Measurements from ENCODE around the gene NRXN3.

Gene NRXN3

GRCh38 chr14:79601579-79601978 lies 1431.4 kb downstream of the NRXN3 start:
- H3K9me3 ChIP-seq (ENCODE audit: control insufficient read depth, low read length) = no peaks in the 10 kb centered on the region
- no peak for DNase-seq
- no peak overlapping the region for H3K4me3 ChIP-seq (ENCODE audit: insufficient read depth, low read depth, low read length, poor library complexity, severe bottlenecking)
- H3K36me3 ChIP-seq (ENCODE audit: control insufficient read depth, insufficient read depth, low read length) = no peaks in the 10 kb centered on the region
- H3K27ac ChIP-seq (ENCODE audit: insufficient read depth, low read length, poor library complexity, severe bottlenecking) = no peak overlapping the region
- H3K4me1 ChIP-seq (ENCODE audit: control insufficient read depth, insufficient read depth, low read length, poor library complexity, severe bottlenecking) = no peaks in the 10 kb centered on the region
- no peaks in the 10 kb centered on the region for H3K27me3 ChIP-seq (replicated peaks; ENCODE audit: control insufficient read depth, insufficient read depth, low read length, poor library complexity, severe bottlenecking)

GRCh38 chr14:79602045-79602444 lies 1431.9 kb downstream of the NRXN3 start:
- H3K27ac ChIP-seq (ENCODE audit: insufficient read depth, low read length, poor library complexity, severe bottlenecking) = no peak overlapping the region
- H3K4me3 ChIP-seq (ENCODE audit: insufficient read depth, low read depth, low read length, poor library complexity, severe bottlenecking) = no peak overlapping the region
- no peak for DNase-seq
- no peaks in the 10 kb centered on the region for H3K27me3 ChIP-seq (replicated peaks; ENCODE audit: control insufficient read depth, insufficient read depth, low read length, poor library complexity, severe bottlenecking)
- H3K36me3 ChIP-seq (ENCODE audit: control insufficient read depth, insufficient read depth, low read length) = no peaks in the 10 kb centered on the region
- H3K9me3 ChIP-seq (ENCODE audit: control insufficient read depth, low read length) = no peaks in the 10 kb centered on the region
- H3K4me1 ChIP-seq (ENCODE audit: control insufficient read depth, insufficient read depth, low read length, poor library complexity, severe bottlenecking) = no peaks in the 10 kb centered on the region

GRCh38 chr14:79602742-79603141 lies 1432.6 kb downstream of the NRXN3 start:
- H3K9me3 ChIP-seq (ENCODE audit: control insufficient read depth, low read length) = no peaks in the 10 kb centered on the region

GRCh38 chr14:79605849-79606248 lies 1435.7 kb downstream of the NRXN3 start:
- Histone ChIP-seq H3K36me3 (ENCODE audit: control insufficient read depth, insufficient read depth, low read length) (no peaks in the 10 kb centered on the region), H3K9me3 (ENCODE audit: control insufficient read depth, low read length) (no peaks in the 10 kb centered on the region), H3K27me3 (replicated peaks; ENCODE audit: control insufficient read depth, insufficient read depth, low read length, poor library complexity, severe bottlenecking) (no peaks in the 10 kb centered on the region), H3K4me3 (ENCODE audit: insufficient read depth, low read depth, low read length, poor library complexity, severe bottlenecking) (no peak overlapping the region), H3K27ac (ENCODE audit: insufficient read depth, low read length, poor library complexity, severe bottlenecking) (no peak overlapping the region), H3K4me1 (ENCODE audit: control insufficient read depth, insufficient read depth, low read length, poor library complexity, severe bottlenecking) (no peaks in the 10 kb centered on the region)
- DNase-seq = no peak

More at GRCh38 chr14:79602742-79603141, 1432.6 kb downstream of the NRXN3 start:
- no peaks in the 10 kb centered on the region for H3K4me1 ChIP-seq (ENCODE audit: control insufficient read depth, insufficient read depth, low read length, poor library complexity, severe bottlenecking)
- no peaks in the 10 kb centered on the region for H3K27me3 ChIP-seq (replicated peaks; ENCODE audit: control insufficient read depth, insufficient read depth, low read length, poor library complexity, severe bottlenecking)
- no peaks in the 10 kb centered on the region for H3K36me3 ChIP-seq (ENCODE audit: control insufficient read depth, insufficient read depth, low read length)
- no peak overlapping the region for H3K4me3 ChIP-seq (ENCODE audit: insufficient read depth, low read depth, low read length, poor library complexity, severe bottlenecking)
- H3K27ac ChIP-seq (ENCODE audit: insufficient read depth, low read length, poor library complexity, severe bottlenecking) = no peak overlapping the region
- DNase-seq = no peak

- no peak for DNase-seq
- no peak overlapping the region for H3K27ac ChIP-seq (ENCODE audit: insufficient read depth, low read length, poor library complexity, severe bottlenecking)
- no peaks in the 10 kb centered on the region for H3K27me3 ChIP-seq (replicated peaks; ENCODE audit: control insufficient read depth, insufficient read depth, low read length, poor library complexity, severe bottlenecking)
- H3K36me3 ChIP-seq (ENCODE audit: control insufficient read depth, insufficient read depth, low read length) = no peaks in the 10 kb centered on the region
- no peaks in the 10 kb centered on the region for H3K9me3 ChIP-seq (ENCODE audit: control insufficient read depth, low read length)
- no peak overlapping the region for H3K4me3 ChIP-seq (ENCODE audit: insufficient read depth, low read depth, low read length, poor library complexity, severe bottlenecking)
- H3K4me1 ChIP-seq (ENCODE audit: control insufficient read depth, insufficient read depth, low read length, poor library complexity, severe bottlenecking) = no peaks in the 10 kb centered on the region
Observed at GRCh38 chr14:79608446-79608845, 1438.3 kb downstream of the NRXN3 start.

GRCh38 chr14:79613625-79614024 lies 1443.5 kb downstream of the NRXN3 start:
- H3K27me3 ChIP-seq (replicated peaks; ENCODE audit: control insufficient read depth, insufficient read depth, low read length, poor library complexity, severe bottlenecking) = no peaks in the 10 kb centered on the region
- no peak overlapping the region for H3K4me3 ChIP-seq (ENCODE audit: insufficient read depth, low read depth, low read length, poor library complexity, severe bottlenecking)
- H3K9me3 ChIP-seq (ENCODE audit: control insufficient read depth, low read length) = no peaks in the 10 kb centered on the region
- no peaks in the 10 kb centered on the region for H3K36me3 ChIP-seq (ENCODE audit: control insufficient read depth, insufficient read depth, low read length)
- no peak for DNase-seq
- no peaks in the 10 kb centered on the region for H3K4me1 ChIP-seq (ENCODE audit: control insufficient read depth, insufficient read depth, low read length, poor library complexity, severe bottlenecking)
- no peak overlapping the region for H3K27ac ChIP-seq (ENCODE audit: insufficient read depth, low read length, poor library complexity, severe bottlenecking)

- no peaks in the 10 kb centered on the region for H3K9me3 ChIP-seq (ENCODE audit: control insufficient read depth, low read length)
- no peak overlapping the region for H3K4me3 ChIP-seq (ENCODE audit: insufficient read depth, low read depth, low read length, poor library complexity, severe bottlenecking)
- no peaks in the 10 kb centered on the region for H3K27me3 ChIP-seq (replicated peaks; ENCODE audit: control insufficient read depth, insufficient read depth, low read length, poor library complexity, severe bottlenecking)
- H3K27ac ChIP-seq (ENCODE audit: insufficient read depth, low read length, poor library complexity, severe bottlenecking) = no peak overlapping the region
- H3K36me3 ChIP-seq (ENCODE audit: control insufficient read depth, insufficient read depth, low read length) = no peaks in the 10 kb centered on the region
- no peaks in the 10 kb centered on the region for H3K4me1 ChIP-seq (ENCODE audit: control insufficient read depth, insufficient read depth, low read length, poor library complexity, severe bottlenecking)
- DNase-seq = no peak
Observed at GRCh38 chr14:79614448-79614847, 1444.3 kb downstream of the NRXN3 start.

- H3K36me3 ChIP-seq (ENCODE audit: control insufficient read depth, insufficient read depth, low read length) = no peaks in the 10 kb centered on the region
- no peak overlapping the region for H3K4me3 ChIP-seq (ENCODE audit: insufficient read depth, low read depth, low read length, poor library complexity, severe bottlenecking)
- H3K9me3 ChIP-seq (ENCODE audit: control insufficient read depth, low read length) = no peaks in the 10 kb centered on the region
- DNase-seq = no peak
- H3K27ac ChIP-seq (ENCODE audit: insufficient read depth, low read length, poor library complexity, severe bottlenecking) = no peak overlapping the region
- H3K27me3 ChIP-seq (replicated peaks; ENCODE audit: control insufficient read depth, insufficient read depth, low read length, poor library complexity, severe bottlenecking) = no peaks in the 10 kb centered on the region
- H3K4me1 ChIP-seq (ENCODE audit: control insufficient read depth, insufficient read depth, low read length, poor library complexity, severe bottlenecking) = no peaks in the 10 kb centered on the region
Observed at GRCh38 chr14:79627058-79627457, 1456.9 kb downstream of the NRXN3 start.

- H3K9me3 ChIP-seq (ENCODE audit: control insufficient read depth, low read length) = no peaks in the 10 kb centered on the region
- no peaks in the 10 kb centered on the region for H3K36me3 ChIP-seq (ENCODE audit: control insufficient read depth, insufficient read depth, low read length)
- H3K27ac ChIP-seq (ENCODE audit: insufficient read depth, low read length, poor library complexity, severe bottlenecking) = no peak overlapping the region
- DNase-seq = no peak
- no peaks in the 10 kb centered on the region for H3K27me3 ChIP-seq (replicated peaks; ENCODE audit: control insufficient read depth, insufficient read depth, low read length, poor library complexity, severe bottlenecking)
- H3K4me3 ChIP-seq (ENCODE audit: insufficient read depth, low read depth, low read length, poor library complexity, severe bottlenecking) = no peak overlapping the region
- no peaks in the 10 kb centered on the region for H3K4me1 ChIP-seq (ENCODE audit: control insufficient read depth, insufficient read depth, low read length, poor library complexity, severe bottlenecking)
Observed at GRCh38 chr14:79629411-79630287, 1459.5 kb downstream of the NRXN3 start.

GRCh38 chr14:79630288-79630960 lies 1460.3 kb downstream of the NRXN3 start:
- Histone ChIP-seq H3K9me3 (ENCODE audit: control insufficient read depth, low read length) (no peaks in the 10 kb centered on the region), H3K4me3 (ENCODE audit: insufficient read depth, low read depth, low read length, poor library complexity, severe bottlenecking) (no peak overlapping the region), H3K27me3 (replicated peaks; ENCODE audit: control insufficient read depth, insufficient read depth, low read length, poor library complexity, severe bottlenecking) (no peaks in the 10 kb centered on the region), H3K4me1 (ENCODE audit: control insufficient read depth, insufficient read depth, low read length, poor library complexity, severe bottlenecking) (no peaks in the 10 kb centered on the region), H3K36me3 (ENCODE audit: control insufficient read depth, insufficient read depth, low read length) (no peaks in the 10 kb centered on the region), H3K27ac (ENCODE audit: insufficient read depth, low read length, poor library complexity, severe bottlenecking) (no peak overlapping the region)
- no peak for DNase-seq

Measured in effector memory CD4-positive, alpha-beta T cell (primary cell).